NCI-H82 (cell line): ENCODE data around the gene TMEM132A.
"Not testable (repeated sequence)": the region's sequence is repeated elsewhere in the genome, so short reads cannot be mapped to it uniquely, and the experiment has no call there.

Experiments
- DNase-seq: peaks from one replicate; lab custom pipeline; 2025; lab: John Stamatoyannopoulos, UW

TMEM132A gene

GRCh38 chr11:60906132-60906972 is 17.9 kb upstream of the TMEM132A start, which contains the start of gene PRPF19:
TSS of gene PRPF19 (minus strand) at chr11:60906585. CDS start at chr11:60906382, 203 bp downstream.
- DNase-seq = peak; percentile 97

- DNase-seq = no peak
Observed at GRCh38 chr11:60908803-60909202, 15.5 kb upstream of the TMEM132A start.

- DNase-seq = not testable (repeated sequence)
Observed at GRCh38 chr11:60909680-60910280, 14.5 kb upstream of the TMEM132A start.

GRCh38 chr11:60910281-60910687 is 14.0 kb upstream of the TMEM132A start:
- DNase-seq = no peak

- no peak for DNase-seq
Observed at GRCh38 chr11:60910711-60911380, 13.4 kb upstream of the TMEM132A start.

GRCh38 chr11:60912223-60912850 is 11.9 kb upstream of the TMEM132A start:
- no peak for DNase-seq

- DNase-seq = no peak
Observed at GRCh38 chr11:60912851-60913528, 11.3 kb upstream of the TMEM132A start.

- DNase-seq = peak; percentile 93
Observed at GRCh38 chr11:60913793-60914632, 10.2 kb upstream of the TMEM132A start, which contains the start of gene TMEM109. TSS of gene TMEM109 (plus strand) at chr11:60914158. CDS start at chr11:60919694, 5,536 bp downstream.

GRCh38 chr11:60914633-60915247 is 9.5 kb upstream of the TMEM132A start:
- peak; percentile 67 for DNase-seq

- peak; percentile 27 for DNase-seq
Observed at GRCh38 chr11:60915248-60915914, 8.9 kb upstream of the TMEM132A start.

- peak; percentile 7 for DNase-seq
Observed at GRCh38 chr11:60916669-60917206, 7.5 kb upstream of the TMEM132A start.

GRCh38 chr11:60917267-60917666 is 7.0 kb upstream of the TMEM132A start:
- DNase-seq = no peak

GRCh38 chr11:60918251-60918938 is 5.9 kb upstream of the TMEM132A start:
- DNase-seq = peak; percentile 26

GRCh38 chr11:60918939-60919265 is 5.4 kb upstream of the TMEM132A start:
- DNase-seq = no peak

- no peak for DNase-seq
Observed at GRCh38 chr11:60919320-60919719, 4.9 kb upstream of the TMEM132A start.

- DNase-seq = no peak
Observed at GRCh38 chr11:60919956-60920355, 4.3 kb upstream of the TMEM132A start.

GRCh38 chr11:60921259-60921658 is 3.0 kb upstream of the TMEM132A start:
- DNase-seq = no peak

- DNase-seq = no peak
Observed at GRCh38 chr11:60921777-60922335, 2.4 kb upstream of the TMEM132A start.

GRCh38 chr11:60922906-60923305 is 1.4 kb upstream of the TMEM132A start:
- DNase-seq = no peak
